Measurements from ENCODE around the gene KIF18A. TPM values are rescaled to one million over a fixed set of nuclear protein-coding genes. Genes with fewer than 3 reads are reported as not detected.
"Not testable (repeated sequence)": the region's sequence is repeated elsewhere in the genome, so short reads cannot be mapped to it uniquely, and the experiment has no call there.

KIF18A gene
- polyA plus RNA-seq, 3 donors: 9.5 to 16.1 (median 12.7) TPM

GRCh38 chr11:28110821-28111200 is 2.9 kb upstream of the KIF18A start:
- peak in 3 of 11 donors; percentile 9 to 21 (median 9) for DNase-seq (ENCODE audit: extremely low read depth in 1 of 11, low read depth in 9 of 11, low spot score in 4 of 11)

GRCh38 chr11:28110108-28110820 is 2.3 kb upstream of the KIF18A start:
- DNase-seq (ENCODE audit: extremely low read depth in 1 of 11, low read depth in 9 of 11, low spot score in 4 of 11): peak in 9 of 11 donors; percentile 32 to 58 (median 52)

- no peak for DNase-seq (ENCODE audit: extremely low read depth in 1 of 11, low read depth in 9 of 11, low spot score in 4 of 11)
These were observed 1.0 kb upstream of the KIF18A start for GRCh38 chr11:28108958-28109357.

GRCh38 chr11:28107191-28107749 is 686 bp downstream of the KIF18A start:
- peak in 3 of 11 donors; percentile 5 to 35 (median 18) for DNase-seq (ENCODE audit: extremely low read depth in 1 of 11, low read depth in 9 of 11, low spot score in 4 of 11)

- DNase-seq (ENCODE audit: extremely low read depth in 1 of 11, low read depth in 9 of 11, low spot score in 4 of 11): no peak
These were observed 1.5 kb downstream of the KIF18A start for GRCh38 chr11:28106353-28107043.

GRCh38 chr11:28105869-28106268 is 2.1 kb downstream of the KIF18A start:
- DNase-seq (ENCODE audit: extremely low read depth in 1 of 11, low read depth in 9 of 11, low spot score in 4 of 11): no peak

- no peak for DNase-seq (ENCODE audit: extremely low read depth in 1 of 11, low read depth in 9 of 11, low spot score in 4 of 11)
These were observed 3.0 kb downstream of the KIF18A start for GRCh38 chr11:28104984-28105383.

GRCh38 chr11:28104425-28104824 is 3.5 kb downstream of the KIF18A start:
- no peak for DNase-seq (ENCODE audit: extremely low read depth in 1 of 11, low read depth in 9 of 11, low spot score in 4 of 11)

GRCh38 chr11:28102300-28102699 is 5.7 kb downstream of the KIF18A start:
- DNase-seq (ENCODE audit: extremely low read depth in 1 of 11, low read depth in 9 of 11, low spot score in 4 of 11): not testable (repeated sequence)

GRCh38 chr11:28100665-28101064 is 7.3 kb downstream of the KIF18A start:
- no peak for DNase-seq (ENCODE audit: extremely low read depth in 1 of 11, low read depth in 9 of 11, low spot score in 4 of 11)

GRCh38 chr11:28099715-28100114 is 8.2 kb downstream of the KIF18A start:
- no peak for DNase-seq (ENCODE audit: extremely low read depth in 1 of 11, low read depth in 9 of 11, low spot score in 4 of 11)

GRCh38 chr11:28098257-28098656 is 9.7 kb downstream of the KIF18A start:
- DNase-seq (ENCODE audit: extremely low read depth in 1 of 11, low read depth in 9 of 11, low spot score in 4 of 11): no peak

- DNase-seq (ENCODE audit: extremely low read depth in 1 of 11, low read depth in 9 of 11, low spot score in 4 of 11): no peak
These were observed 15.2 kb downstream of the KIF18A start for GRCh38 chr11:28092786-28093185.

- DNase-seq (ENCODE audit: extremely low read depth in 1 of 11, low read depth in 9 of 11, low spot score in 4 of 11): no peak
These were observed 17.8 kb downstream of the KIF18A start for GRCh38 chr11:28090052-28090749.

- no peak for DNase-seq (ENCODE audit: extremely low read depth in 1 of 11, low read depth in 9 of 11, low spot score in 4 of 11)
These were observed 18.6 kb downstream of the KIF18A start for GRCh38 chr11:28089378-28089777.

GRCh38 chr11:28087693-28088092 is 20.3 kb downstream of the KIF18A start:
- not testable (repeated sequence) for DNase-seq (ENCODE audit: extremely low read depth in 1 of 11, low read depth in 9 of 11, low spot score in 4 of 11)

GRCh38 chr11:28087192-28087591 is 20.8 kb downstream of the KIF18A start:
- DNase-seq (ENCODE audit: extremely low read depth in 1 of 11, low read depth in 9 of 11, low spot score in 4 of 11): not testable (repeated sequence)

GRCh38 chr11:28086569-28086968 is 21.4 kb downstream of the KIF18A start:
- no peak for DNase-seq (ENCODE audit: extremely low read depth in 1 of 11, low read depth in 9 of 11, low spot score in 4 of 11)

GRCh38 chr11:28083118-28083517 is 24.8 kb downstream of the KIF18A start:
- DNase-seq (ENCODE audit: extremely low read depth in 1 of 11, low read depth in 9 of 11, low spot score in 4 of 11): no peak

GRCh38 chr11:28077521-28077920 is 30.4 kb downstream of the KIF18A start:
- DNase-seq (ENCODE audit: extremely low read depth in 1 of 11, low read depth in 9 of 11, low spot score in 4 of 11): no peak

Measured in renal cortex interstitium (tissue), 11 donors.